ENCODE measurements around the gene ECE2.
A peak's percentile ranks its signal among the peaks of the same experiment; 100 is the strongest.

Gene ECE2

DNA sequence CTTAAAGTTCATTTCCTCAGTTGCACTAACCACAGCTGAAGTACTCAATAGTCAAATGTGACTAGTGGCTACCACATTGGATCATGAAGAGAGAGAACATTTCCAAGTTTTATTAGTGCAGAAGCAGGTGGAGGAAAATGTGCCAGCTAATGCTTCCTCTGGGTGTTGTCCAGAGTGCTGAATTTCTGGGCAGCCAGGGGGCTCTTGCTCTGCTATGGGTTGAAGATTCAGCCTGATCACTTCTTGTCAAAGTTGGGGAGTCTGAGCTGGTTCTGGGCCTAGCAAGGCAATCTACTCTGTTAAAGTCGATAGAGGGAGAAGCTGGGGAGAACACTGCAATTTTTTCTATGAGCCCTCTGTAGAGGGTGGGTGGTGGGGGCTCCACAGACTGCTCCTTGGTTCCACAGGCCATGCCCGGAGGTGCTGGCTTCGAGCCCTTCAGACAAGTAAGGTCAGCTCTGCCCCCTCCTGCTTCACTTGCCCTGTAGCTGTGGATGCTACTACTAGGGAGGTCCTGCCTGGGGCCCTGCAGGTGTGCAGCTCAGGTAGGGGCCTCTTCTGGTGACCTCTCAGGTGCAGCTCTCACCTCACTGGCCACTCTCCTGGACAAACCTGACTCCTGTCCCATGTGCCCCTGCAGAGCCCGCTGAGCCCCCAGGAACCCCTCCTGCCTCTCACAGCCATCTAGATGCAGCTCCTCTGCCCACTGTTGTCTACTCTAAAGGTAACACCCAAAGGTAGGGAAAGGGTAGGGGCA lies 35.3 kb upstream of the ECE2 start:
- no peak for DNase-seq (ENCODE audit: low read depth, low spot score)

DNA sequence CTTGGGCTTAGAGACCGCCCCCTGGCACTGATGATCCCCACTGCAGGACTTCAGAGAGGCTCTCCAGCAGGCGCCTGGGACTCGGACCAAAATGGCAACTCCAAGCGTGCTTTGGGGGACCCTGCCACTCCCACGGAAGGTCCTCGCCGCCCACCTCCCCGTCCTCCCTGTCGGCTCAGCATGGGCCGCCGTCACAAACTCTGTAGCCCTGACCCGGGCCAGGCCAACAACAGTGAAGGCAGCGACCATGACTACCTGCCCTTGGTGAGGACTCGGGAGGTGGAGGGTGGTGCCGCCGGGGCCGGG lies 34.7 kb upstream of the ECE2 start:
- no peak for DNase-seq (ENCODE audit: low read depth, low spot score)

DNA sequence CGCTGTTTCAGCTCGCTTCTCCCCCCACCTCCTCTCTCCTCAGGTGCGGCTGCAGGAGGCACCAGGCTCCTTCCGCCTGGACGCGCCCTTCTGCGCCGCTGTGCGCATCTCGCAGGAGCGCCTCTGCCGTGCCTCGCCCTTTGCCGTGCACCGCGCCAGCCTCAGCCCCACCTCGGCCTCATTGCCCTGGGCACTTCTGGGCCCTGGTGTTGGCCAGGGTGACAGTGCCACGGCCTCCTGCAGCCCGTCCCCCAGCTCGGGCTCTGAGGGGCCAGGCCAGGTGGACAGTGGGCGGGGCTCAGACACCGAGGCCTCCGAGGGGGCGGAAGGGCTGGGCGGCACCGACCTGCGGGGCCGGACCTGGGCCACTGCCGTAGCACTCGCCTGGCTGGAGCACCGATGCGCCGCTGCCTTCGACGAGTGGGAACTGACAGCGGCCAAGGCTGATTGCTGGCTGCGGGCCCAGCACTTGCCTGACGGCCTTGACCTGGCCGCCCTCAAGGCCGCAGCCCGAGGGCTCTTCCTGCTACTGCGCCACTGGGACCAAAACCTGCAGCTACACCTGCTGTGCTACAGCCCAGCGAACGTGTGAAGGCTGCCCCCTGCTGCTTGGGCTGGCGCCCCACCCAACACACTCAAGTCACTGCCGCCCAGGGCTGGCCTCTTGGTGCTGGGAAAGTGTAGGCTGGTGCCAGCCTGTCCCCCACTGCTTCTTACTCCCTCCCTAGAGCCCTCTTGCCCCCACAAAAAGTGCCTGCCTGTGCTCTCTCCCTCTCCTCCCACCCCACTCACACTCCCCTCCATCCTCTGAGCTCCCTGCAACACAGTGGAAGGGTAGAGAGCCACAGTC lies 34.1 kb upstream of the ECE2 start:
- no peak for DNase-seq (ENCODE audit: low read depth, low spot score)

DNA sequence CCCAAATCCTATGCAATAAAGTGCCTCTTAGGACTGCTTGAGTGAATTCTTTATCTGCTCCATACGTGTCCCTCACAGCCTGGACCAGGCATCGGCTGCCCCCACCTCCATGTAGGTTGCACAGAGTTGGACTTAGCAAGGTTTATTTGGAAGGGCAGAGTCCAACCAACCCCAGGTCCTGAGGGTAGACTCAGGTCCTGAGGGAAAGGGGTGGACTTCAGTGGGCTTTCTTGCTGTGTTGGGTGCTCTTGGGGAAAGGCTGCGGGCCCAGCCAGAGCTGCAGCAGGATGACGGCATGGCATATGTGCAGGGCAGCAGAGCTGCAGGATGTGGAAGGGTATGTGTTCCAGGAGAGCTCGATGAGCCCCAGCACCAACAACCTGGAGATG lies 33.5 kb upstream of the ECE2 start:
- no peak for DNase-seq (ENCODE audit: low read depth, low spot score)

DNA sequence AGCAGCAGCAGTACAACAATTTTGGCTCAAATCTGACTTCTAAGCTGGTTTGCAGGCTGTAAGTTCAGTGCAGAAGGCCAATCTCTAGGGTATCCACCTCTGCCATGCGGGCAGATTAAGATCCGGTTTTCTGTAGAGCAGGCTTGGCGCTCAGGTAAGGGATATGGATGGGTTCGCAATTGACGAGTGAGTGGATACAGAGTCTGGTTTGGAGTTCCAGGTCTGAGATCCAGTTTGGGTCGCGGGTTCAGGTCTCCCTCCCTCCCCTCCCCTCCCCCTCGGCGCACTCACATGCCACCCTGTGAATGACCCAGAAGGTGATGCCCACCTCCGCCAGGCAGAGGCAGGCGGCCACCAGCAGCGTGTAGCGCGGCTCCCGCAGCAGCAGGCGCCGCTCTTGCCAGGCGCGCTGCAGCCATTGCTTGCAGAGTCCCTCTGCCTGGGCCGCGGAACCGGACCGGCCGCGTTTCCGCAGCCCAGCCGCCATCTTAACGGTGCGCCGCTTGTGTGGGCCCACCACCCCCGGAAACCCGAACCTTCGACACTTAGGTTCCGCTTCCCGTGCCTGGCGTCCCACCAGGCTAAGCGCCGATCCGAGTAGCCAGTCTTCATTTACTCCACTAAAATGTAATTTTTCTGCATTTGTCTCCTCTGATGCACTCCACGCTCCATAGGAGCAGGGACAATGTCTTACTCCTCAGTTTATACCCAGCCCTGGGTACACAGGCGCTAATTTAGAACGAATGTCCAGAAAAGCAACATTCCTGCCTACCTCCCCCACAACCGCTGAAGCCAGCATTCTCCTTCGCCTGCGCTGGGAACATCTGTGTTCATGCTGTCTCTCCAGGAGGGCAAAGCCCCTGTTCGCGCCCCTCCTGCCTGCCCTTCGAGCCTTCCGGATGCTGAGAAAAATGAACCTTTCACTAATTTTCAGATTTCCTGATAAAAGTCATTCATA lies 27.1 kb upstream of the ECE2 start, which contains the start of gene ALG3:
Gene ALG3 (minus strand): TSS at position 509 of the 958 bp plus-strand sequence. CDS start 22 bp downstream, at position 487.
- peak; percentile 75 for DNase-seq (ENCODE audit: low read depth, low spot score)

DNA sequence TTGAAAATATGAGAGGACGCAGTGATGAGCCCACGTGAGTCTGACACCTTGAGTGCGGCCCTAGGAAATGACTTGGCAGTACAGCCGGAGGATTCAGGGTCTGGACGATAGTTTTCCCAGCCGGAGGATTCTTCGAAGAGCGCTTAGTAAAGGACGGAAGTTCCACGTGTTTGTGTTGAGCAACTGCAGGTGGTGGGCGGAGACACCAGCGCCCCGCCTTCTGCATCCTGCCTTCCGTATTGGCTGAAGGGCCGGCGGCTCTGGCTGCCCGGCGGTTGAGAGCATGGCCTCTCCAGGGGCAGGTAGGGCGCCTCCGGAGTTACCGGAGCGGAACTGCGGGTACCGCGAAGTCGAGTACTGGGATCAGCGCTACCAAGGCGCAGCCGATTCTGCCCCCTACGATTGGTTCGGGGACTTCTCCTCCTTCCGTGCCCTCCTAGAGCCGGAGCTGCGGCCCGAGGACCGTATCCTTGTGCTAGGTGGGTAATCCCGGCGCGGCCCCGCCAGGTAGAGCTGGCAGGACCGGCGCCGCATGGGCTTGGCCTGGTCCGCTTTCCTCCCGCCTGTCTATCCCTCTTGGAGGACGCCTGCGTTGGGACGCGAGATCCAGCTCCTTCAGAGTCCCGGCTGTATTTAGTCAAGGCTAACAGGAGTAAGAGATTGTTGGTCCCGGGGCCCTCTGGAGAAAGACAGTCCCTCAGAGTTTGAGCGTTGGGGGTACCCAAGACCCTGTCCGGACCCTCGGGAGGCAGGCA lies 26.2 kb upstream of the ECE2 start, which contains the start of gene EEF1AKMT4:
Gene EEF1AKMT4 (plus strand): TSS at position 261 of the 755 bp plus-strand sequence. CDS start 23 bp downstream, at position 284.
- peak; percentile 90 for DNase-seq (ENCODE audit: low read depth, low spot score)

DNA sequence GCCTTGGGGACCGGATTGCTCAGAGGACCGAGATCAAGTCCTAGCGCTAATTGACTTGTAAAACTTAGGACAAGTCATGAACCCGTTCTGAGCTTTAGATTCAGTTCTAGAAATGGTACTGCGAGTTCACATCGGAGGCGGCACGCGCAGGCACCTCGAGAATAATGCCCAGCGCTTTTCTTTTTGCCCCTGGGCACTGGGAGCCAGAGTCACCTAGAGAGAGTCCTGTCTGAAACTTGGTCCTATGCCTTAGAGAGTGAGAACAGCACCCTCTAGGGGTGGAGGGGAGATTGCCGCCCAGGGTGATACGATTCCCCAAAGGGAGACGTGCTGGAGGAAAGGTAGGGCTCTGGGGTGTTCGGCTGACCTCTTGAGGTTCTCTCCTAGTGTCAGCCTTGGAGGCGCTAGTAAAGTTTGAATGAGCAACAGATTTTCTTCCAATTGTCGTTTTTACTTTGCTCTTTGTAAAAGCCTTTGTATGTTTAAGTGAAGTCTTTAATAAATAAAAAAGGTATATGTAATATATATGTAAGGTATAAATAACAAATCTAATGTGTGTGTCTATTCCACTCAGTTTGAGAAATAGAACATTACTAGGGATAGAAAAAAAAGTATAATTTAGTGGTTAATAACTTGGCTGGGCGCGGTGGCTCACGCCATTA lies 25.5 kb upstream of the ECE2 start:
- DNase-seq (ENCODE audit: low read depth, low spot score): peak; percentile 84

DNA sequence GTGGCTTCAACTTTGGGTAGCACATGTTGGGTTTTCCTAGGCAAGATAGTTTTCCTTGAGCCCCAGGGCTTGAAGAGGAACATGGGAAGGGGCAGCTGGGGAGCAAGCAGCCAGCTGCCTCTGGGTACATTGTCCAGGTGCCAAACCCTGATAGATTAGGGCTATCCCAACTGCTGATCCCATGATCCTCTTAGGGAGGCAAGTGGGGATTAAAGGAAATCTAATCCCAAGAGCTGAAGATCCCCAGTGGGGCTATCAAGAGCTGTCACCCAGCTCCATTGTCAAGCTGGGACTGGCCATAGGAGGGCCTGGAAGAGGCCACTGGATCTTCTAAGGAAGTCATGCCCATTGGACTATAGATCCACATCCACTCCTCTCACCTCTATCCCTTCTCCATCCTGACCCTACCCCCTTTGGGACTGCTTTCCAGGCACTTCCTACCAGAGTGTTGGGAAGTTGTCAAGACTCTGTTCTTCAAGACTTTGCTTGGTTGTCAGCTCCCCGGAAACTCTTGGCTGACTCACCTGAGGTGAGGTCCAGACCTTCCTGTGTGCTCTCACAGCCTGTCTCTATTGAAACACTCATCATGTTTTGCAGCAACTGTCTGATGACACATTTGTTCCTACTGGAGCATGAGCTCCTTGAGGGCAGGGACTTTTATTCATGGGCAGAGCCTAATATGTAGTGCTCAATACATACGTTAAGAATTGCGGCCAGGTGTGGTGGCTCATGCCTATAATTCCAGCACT lies 20.4 kb upstream of the ECE2 start:
- DNase-seq (ENCODE audit: low read depth, low spot score): no peak

DNA sequence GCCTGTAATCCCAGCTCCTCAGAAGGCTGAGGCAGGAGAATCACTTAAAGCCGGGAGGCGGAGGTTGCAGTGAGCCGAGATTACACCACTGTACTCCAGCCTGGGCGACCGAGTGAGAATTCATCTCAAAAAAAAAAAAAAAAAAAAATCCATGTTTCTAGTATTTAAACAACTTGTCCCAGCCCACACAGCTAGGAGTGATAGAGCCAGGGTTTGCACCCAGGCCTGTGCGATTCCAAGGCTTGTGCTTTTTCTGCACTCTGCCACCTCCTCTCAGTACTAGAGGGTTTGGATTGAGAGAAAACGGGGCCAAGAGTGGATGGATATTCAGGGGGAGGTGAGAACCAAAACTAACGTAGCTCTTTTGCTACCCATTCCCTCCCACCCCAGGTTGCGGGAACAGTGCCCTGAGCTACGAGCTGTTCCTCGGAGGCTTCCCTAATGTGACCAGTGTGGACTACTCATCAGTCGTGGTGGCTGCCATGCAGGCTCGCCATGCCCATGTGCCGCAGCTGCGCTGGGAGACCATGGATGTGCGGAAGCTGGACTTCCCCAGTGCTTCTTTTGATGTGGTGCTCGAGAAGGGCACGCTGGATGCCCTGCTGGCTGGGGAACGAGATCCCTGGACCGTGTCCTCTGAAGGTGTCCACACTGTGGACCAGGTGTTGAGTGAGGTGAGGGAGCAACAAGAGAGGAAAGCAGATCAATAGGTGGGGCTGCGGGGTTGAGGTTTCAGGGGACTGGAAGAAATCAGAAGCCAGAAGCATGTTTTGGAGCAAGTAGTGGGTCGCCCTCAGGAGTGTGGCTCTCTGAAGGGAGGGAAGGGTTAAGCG lies 18.5 kb upstream of the ECE2 start:
- DNase-seq (ENCODE audit: low read depth, low spot score): no peak

DNA sequence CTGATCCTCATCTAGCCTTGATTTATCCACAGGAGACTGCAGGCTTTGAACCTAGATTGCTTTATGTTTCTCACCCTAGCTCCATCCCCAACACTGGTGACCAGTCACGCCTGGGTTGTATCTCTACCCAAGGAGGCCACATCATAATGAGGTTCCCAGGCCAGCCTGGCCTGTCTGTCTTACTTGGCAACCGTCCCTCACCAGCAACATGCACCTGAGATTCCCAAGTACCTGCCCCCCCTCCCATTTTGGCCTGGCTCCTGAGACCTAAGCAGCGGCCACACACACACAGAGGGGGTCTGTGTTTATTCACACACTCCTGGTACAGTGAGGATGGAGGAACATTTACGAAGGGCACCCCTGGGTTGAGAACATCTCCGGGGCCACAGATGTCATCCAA lies 16.9 kb upstream of the ECE2 start:
- no peak for DNase-seq (ENCODE audit: low read depth, low spot score)

DNA sequence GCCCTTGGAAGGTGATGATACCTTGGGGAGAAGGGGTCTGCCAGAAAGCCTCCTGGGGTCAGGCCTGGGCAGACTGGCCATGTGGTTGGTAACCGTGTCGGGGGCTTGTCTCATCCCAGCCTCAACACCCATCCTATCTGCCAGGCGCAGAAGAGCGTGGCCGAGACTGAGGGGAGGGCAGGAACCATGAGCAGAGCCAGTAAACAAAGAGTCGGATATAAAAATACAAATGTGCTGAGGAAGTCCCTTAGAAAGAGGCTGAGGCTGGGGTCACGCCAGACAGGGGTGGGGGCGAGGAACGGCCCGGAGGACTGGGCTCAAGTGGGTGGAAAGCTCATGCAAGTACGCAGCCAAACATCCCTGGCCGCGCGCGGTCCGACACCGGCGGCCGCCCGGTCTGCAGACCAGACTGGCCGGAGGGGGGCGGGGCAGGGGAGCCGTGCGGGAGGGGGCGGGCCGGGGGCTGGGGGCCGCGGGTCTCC lies 16.4 kb upstream of the ECE2 start:
- DNase-seq (ENCODE audit: low read depth, low spot score): no peak

DNA sequence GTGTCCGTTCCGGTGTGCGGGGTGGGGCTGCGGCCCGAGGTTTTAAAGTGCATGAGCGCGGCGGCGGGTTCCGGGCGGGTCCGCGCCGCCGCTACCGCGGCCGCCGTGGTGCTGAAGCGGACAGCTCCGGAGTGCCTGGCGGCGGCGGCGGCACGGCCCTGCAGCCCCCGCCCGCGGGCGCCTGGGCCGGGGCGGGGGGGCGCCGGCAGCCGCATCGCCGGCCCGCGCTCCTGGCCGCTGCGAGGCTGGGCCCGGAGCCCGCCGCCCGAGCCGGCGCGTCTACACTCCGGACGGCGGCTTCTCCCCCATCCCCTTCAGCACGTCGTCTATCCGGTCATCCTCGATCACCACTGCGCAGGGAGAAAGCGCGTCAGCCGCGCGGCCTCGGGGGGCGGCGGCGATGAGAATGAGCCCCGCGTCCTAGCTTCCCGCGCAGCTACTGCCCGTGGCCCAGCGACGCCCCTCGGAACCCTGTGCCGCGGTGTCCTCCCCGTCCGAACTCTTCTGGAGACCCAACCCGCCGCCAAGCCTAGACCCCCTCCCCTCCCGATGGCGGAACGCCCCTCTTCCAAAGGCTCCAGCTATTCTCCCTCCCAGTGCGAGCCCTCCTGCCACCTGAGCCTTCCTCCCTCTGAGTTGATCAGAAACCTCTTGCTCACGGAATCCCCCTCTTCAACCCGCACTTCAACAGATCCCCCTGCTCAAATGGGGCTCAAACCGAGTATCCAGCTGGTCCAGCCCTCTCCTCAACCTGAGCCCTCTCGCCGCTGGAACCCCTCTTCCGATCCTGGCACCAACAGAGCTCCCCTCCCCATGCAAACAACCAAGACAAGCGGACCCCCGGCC lies 15.7 kb upstream of the ECE2 start:
- no peak for DNase-seq (ENCODE audit: low read depth, low spot score)

DNA sequence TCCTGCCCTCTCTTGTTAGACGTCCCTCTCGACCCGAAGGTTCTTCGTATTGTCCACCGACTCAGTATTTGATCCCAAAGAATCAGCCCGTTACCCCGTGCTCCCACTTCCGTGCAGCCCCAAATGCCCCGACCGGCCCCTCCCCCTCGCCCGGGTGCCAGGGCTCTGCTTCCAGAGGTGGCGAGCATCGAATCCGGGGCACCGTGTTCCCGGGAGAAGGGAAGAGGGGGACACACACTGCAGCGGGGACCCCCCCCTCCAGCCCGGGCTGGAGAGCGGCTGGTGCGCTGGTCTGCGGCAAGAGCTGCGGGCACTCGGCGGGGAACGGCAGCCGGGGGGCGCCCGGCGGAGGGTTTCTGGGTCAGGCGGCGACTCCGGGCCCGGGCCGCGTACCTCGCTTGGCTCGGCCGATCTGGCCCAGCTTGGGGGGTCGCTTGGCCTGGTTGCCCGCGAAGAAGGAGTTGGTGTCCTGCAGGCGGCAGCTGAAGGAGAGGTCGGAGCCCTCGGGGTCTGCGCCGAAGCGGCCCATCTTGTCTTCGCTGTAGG lies 15.0 kb upstream of the ECE2 start:
- no peak for DNase-seq (ENCODE audit: low read depth, low spot score)

DNA sequence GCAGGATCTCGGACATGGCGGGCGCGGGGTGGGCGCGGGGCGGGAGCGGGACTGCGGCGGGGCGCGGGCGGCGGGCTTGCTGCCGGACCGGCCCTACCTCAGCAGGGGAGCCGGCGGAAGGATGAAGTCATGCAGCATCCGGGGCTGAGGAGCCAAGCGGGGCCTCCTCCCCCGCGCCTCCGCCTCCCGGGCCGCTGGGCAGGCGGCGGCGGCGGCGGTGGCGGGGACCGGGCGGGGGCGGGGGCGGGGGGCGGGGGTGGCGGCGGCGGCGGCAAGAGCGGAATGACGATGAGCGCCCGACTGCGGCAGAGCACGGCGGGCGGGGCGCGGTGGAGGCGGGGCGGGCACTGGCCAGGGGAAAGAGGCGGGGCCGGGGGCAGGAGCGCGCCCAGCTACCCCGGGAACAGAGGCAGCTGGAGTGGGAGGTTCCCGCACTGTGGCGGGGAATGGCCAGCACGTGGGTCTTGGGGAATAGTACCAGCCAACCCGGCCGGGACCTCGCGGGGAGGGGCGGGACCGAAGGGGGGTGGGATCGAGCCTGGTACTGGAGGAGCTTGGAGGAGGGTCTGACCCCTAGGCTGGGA lies 14.5 kb upstream of the ECE2 start, which contains the start of gene CAMK2N2:
Gene CAMK2N2 (minus strand): TSS at position 284 of the 584 bp plus-strand sequence. CDS start 268 bp downstream, at position 16.
- no peak for DNase-seq (ENCODE audit: low read depth, low spot score)

DNA sequence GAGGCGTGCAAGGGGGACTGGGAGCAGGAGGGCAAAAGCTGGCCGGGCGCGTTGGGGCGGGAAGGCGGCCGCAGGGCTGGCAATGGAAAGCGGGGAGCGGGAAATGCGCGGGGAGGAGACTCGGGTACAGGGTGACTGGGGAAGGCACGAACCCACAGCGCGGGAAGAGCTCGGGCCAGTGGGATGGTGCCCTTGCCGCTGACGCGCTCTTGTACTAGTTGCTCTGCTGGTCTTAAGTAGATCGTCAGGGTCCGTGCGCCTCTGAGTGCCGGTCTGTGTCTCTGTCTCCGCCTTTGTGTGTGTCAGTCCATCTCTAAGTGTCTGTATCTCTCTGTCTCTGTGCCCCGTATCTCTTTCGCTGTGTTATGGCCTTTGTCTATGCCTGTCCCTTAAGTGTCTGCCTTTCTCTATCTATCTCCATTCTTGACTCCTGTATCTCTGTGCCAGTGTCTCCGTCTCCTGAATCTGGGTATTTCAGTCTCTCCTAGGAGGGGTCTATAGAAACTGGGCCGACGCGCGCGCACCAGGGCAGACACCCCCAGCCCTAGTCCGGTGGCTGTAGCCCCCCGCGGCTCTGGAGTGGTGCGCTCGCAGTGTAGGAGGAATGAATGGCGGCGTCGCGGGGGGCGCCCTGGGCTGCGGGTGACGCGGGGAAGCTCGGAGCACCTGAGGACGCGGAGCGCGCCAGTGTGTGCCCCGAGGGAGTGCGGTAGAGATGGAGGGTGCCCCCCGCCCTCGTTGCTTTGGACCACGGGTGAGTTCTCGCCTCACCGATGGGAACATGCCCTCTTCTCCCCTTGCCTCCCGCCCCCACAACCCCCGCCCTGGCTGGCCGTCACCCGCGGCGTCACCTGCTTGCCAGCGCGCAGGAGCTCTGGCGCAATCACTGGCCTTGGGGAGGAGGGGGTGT lies 13.7 kb upstream of the ECE2 start:
- no peak for DNase-seq (ENCODE audit: low read depth, low spot score)

DNA sequence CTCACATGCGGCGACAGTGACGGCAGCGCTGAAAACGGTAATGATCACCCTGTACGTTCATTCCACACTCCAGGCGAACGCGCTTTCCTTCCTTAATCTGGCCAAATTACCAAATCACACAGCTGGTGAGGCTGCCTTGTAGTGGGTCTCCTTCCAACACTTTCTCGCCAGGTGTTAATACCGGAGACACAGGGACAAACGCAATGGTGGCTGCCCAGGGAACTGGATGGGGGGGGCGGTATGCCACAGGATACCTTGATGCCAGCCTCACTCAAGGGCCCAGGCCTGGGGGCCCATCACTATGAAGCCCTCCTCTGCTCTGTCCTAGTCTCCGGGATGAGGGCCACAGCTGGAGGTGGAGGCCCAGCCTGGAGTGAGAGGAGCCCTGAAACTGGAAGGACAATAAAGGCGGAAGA lies 13.1 kb upstream of the ECE2 start:
- no peak for DNase-seq (ENCODE audit: low read depth, low spot score)

Measured in activated CD4-positive, CD25-positive, alpha-beta regulatory T cell treated with anti-CD3 and anti-CD28 coated beads, Interleukin-2, amount 50 U/mL, for 16 hours (primary cell).